ENCODE results near the gene RBM6. TPM values are rescaled to one million over a fixed set of nuclear protein-coding genes. Genes with fewer than 3 reads are reported as not detected.
A peak's percentile ranks its signal among the peaks of the same experiment; 100 is the strongest.
"Not testable (repeated sequence)": the region's sequence is repeated elsewhere in the genome, so short reads cannot be mapped to it uniquely, and the experiment has no call there.

The RBM6 gene
- total and polyA plus RNA-seq, 2 experiments from 2014 or later, result 62.7 to 121 TPM

DNA sequence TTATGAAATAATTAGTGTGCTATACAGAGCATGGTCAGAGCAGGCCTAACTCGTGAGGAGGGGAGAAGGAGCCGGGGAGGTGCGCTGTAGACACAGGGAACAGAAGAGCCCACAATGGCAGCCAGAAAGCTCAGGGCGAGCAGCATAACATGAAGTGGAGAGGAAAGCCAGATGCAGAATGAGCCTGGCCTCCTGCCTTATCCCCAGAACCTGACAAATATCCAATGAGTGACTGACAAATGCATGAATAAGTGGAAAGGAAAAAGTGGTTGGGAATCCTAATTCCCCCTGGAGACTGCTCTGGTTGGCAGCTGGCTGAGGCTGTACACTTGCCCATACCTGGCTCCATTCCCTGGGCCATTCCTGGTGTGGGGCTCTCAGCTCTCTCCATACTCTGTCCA is 27.1 kb upstream of the RBM6 start:
- Histone ChIP-seq H3K27me3 (peaks cover 18% of the 10 kb centered on the region), H3K4me1 (ENCODE audit: low read depth) (peaks cover 6% of the 10 kb centered on the region), H3K9me3 (ENCODE audit: low read depth) (no peaks in the 10 kb centered on the region), H3K36me3 (no peaks in the 10 kb centered on the region), H3K4me3 (no peak overlapping the region), H3K27ac (no peak overlapping the region)
- DNase-seq (ENCODE audit: low read depth in 1 of 2, low spot score in 1 of 2), result peak in 1 of 2 donors; percentile 25
- TF ChIP-seq, protein P1, sequence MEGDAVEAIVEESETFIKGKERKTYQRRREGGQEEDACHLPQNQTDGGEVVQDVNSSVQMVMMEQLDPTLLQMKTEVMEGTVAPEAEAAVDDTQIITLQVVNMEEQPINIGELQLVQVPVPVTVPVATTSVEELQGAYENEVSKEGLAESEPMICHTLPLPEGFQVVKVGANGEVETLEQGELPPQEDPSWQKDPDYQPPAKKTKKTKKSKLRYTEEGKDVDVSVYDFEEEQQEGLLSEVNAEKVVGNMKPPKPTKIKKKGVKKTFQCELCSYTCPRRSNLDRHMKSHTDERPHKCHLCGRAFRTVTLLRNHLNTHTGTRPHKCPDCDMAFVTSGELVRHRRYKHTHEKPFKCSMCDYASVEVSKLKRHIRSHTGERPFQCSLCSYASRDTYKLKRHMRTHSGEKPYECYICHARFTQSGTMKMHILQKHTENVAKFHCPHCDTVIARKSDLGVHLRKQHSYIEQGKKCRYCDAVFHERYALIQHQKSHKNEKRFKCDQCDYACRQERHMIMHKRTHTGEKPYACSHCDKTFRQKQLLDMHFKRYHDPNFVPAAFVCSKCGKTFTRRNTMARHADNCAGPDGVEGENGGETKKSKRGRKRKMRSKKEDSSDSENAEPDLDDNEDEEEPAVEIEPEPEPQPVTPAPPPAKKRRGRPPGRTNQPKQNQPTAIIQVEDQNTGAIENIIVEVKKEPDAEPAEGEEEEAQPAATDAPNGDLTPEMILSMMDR (IDR thresholded peaks at IDR 0.05; ENCODE audit: low read depth, low read length), result no peak

DNA sequence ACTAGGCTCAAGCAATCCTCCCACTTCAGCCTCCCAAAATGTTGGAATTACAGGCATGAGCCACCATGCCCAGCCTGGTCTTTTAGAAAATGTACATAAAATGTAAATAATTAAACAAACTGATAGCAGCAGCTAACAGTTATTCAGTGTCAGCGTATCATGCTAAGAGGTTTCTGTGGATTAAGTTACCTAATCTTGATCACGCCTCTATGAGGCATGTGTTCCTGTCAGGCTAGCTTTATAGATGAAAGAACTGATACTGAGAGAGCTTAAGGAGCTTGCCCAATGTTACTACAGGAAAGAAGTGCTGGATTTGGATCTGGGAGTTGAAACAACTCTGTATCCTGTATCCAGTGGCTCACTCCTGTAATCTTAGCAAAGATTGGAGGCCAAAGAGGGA is 25.0 kb upstream of the RBM6 start:
- Histone ChIP-seq H3K36me3 (no peaks in the 10 kb centered on the region), H3K27ac (no peak overlapping the region), H3K9me3 (ENCODE audit: low read depth) (no peaks in the 10 kb centered on the region), H3K27me3 (peaks cover 16% of the 10 kb centered on the region), H3K4me1 (ENCODE audit: low read depth) (no peaks in the 10 kb centered on the region), H3K4me3 (no peak overlapping the region)
- TF ChIP-seq, protein P1 (IDR thresholded peaks at IDR 0.05; ENCODE audit: low read depth, low read length), result no peak
- DNase-seq (ENCODE audit: low read depth in 1 of 2, low spot score in 1 of 2), result no peak

DNA sequence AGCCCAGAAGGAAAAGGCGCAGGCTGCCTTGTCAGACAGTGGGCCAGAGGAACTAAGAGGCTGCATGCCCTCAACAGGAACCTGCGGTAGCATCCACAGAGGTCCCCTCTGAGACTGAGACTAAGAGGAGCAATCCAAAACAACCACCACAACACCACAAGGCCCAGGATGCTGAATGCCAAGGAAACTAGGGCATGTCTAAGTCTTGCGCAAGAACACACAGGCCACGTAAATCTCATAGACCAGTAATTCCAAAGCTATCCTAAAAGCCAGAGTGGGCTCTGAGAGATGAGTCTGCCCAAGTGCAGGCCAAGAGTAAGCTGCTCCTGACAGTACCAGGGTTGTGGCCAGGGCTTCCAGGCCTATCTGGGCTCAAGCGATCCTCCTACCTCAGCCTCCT is 23.3 kb upstream of the RBM6 start:
- no peaks in the 10 kb centered on the region for H3K27me3 ChIP-seq

DNA sequence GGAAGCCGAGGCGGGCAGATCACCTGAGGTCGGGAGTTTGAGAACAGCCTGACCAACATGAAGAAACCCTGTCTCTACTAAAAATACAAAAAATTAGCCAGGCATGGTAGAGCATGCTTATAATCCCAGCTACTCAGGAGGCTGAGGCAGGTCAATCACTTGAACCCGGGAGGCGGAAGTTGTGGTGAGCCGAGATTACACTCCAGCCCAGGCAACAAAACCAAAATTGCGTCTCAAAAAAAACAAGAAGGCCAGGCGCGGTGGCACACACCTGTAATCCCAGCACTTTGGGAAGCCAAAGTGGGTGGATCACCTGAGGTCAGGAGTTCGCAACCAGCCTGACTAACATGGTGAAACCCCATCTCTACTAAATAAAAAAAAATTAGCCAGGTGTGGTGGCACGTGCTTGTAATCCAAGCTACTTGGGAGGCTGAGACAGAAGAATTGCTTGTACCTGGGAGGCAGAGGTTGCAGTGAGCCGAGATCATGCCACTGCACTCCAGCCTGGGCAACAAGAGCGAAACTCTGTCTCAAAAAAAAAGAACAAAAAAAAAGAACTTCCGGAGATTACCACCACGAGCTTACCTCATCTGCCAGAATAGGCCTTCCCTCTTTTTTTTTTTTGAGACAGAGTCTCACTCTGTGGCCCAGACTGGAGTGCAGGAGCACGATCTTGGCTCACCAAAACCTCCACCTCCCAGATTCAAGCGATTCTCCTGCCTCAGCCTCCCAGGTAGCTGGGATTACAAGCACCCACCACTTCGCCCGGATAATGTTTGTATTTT is 22.0 kb upstream of the RBM6 start:
- not testable (repeated sequence) for DNase-seq (ENCODE audit: low read depth in 1 of 2, low spot score in 1 of 2); H3K4me1 ChIP-seq (ENCODE audit: low read depth); H3K9me3 ChIP-seq (ENCODE audit: low read depth); H3K27me3 ChIP-seq; H3K27ac ChIP-seq; H3K4me3 ChIP-seq; H3K36me3 ChIP-seq

More for the DNA sequence above, 23.3 kb upstream of the RBM6 start:
- peak in 1 of 2 donors; percentile 55 for DNase-seq (ENCODE audit: low read depth in 1 of 2, low spot score in 1 of 2)
- H3K9me3 ChIP-seq (ENCODE audit: low read depth), result no peaks in the 10 kb centered on the region
- TF ChIP-seq, protein P1 (IDR thresholded peaks at IDR 0.05; ENCODE audit: low read depth, low read length), result no peak
- no peaks in the 10 kb centered on the region for H3K4me1 ChIP-seq (ENCODE audit: low read depth)
- no peaks in the 10 kb centered on the region for H3K36me3 ChIP-seq
- no peak overlapping the region for H3K4me3 ChIP-seq
- H3K27ac ChIP-seq, result no peak overlapping the region

DNA sequence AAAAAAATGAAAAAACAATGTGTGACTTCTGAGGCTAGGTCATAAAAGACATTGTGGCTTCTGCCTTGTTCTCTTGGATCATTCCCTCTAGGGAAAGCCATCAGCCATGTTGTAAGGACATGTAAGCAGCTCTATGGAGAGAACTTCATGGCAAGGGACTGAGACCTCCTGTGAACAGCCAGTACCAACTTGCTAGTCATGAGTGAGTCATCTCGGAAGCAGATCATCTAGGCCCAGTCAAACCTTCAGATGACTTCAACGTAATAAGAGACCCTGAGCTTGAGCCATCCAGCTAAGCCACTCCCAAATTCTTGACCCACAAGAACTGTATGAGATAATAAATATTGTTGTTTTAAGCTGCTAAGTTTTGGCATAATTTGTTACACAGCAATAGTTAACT is 15.3 kb upstream of the RBM6 start:
- DNase-seq (ENCODE audit: low read depth in 1 of 2, low spot score in 1 of 2), result peak in 1 of 2 donors; percentile 66
- Histone ChIP-seq H3K27me3 (no peaks in the 10 kb centered on the region), H3K27ac (no peak overlapping the region), H3K4me1 (ENCODE audit: low read depth) (no peaks in the 10 kb centered on the region), H3K9me3 (ENCODE audit: low read depth) (no peaks in the 10 kb centered on the region), H3K4me3 (no peak overlapping the region), H3K36me3 (no peaks in the 10 kb centered on the region)
- TF ChIP-seq, protein P1 (IDR thresholded peaks at IDR 0.05; ENCODE audit: low read depth, low read length), result no peak

DNA sequence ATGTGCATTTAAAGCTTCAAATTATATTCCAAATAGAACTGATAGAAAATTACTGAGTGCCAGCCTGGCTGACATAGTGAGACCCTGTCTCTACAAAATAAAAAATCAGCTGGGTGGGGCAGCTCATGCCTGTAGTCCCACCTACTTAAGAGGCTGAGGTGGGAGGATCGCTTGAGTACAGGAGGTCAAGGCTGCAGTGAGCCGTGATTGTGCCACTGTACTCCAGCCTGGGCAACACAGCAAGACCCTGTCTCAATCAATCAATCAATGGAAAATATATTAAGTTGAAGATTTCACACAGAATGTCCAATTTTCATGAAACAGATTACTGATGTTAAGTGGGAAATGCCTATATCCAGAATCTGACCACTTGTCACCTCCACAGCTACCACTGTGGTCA is 14.5 kb upstream of the RBM6 start:
- no peak overlapping the region for H3K4me3 ChIP-seq
- H3K27me3 ChIP-seq, result no peaks in the 10 kb centered on the region
- no peaks in the 10 kb centered on the region for H3K36me3 ChIP-seq
- no peak overlapping the region for H3K27ac ChIP-seq
- no peak for DNase-seq (ENCODE audit: low read depth in 1 of 2, low spot score in 1 of 2)
- peaks cover 2% of the 10 kb centered on the region for H3K4me1 ChIP-seq (ENCODE audit: low read depth)
- H3K9me3 ChIP-seq (ENCODE audit: low read depth), result no peaks in the 10 kb centered on the region
- TF ChIP-seq, protein P1 (IDR thresholded peaks at IDR 0.05; ENCODE audit: low read depth, low read length), result no peak

Data from cardiac muscle cell (in vitro differentiated cells and primary cell).